ENCODE measurements around the gene NCKAP5. TPM values are rescaled to one million over a fixed set of nuclear protein-coding genes. Genes with fewer than 3 reads are reported as not detected.

NCKAP5 gene
- total and polyA plus RNA-seq, 9 of the 15 experiments (the other 6 are each of a cell fraction or from before 2014, with no cell fraction given) = not detected

DNA sequence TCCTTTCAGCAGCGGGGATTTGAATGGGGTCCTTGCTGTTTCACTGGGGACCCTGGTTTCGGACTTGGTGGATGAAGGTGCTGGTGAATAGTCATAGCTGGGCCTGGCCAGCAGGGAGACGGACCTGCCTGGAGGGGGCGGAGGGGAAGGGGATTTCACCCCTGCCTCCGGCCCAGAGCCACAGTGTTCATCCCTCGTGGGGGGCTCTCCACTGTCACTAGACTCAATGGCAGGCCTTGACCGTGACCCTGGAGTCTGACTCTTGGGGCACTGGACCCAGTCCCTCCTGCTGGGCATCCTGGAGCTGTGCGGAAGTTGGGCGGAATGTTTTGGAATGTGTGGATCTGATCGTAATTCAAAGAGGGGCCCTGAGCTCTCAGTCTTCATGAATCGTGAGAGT, 784.4 kb downstream of the NCKAP5 start:
- no peak overlapping the region for H3K4me3 ChIP-seq
- CTCF ChIA-PET (ENCODE audit: low intra/inter-chr PET ratio) = no interaction called here
- POLR2A ChIA-PET = interaction anchor here (0.6 kb wide), 1 partner anchor 77 kb away, joined by 3 read pairs; no protein-coding TSS in a partner anchor
- no TSS peak for BruUV-seq (replicated peaks)
- FAIRE-seq (no peak), ATAC-seq (no peak), DNase-seq (ENCODE audit: extremely low read depth in 1 of 4, low spot score in 3 of 4) (no peak)
- H3K4me1 ChIP-seq (replicated peaks in 1 of 2; ENCODE audit: control insufficient read depth in 2 of 2, insufficient read depth in 2 of 2, low read length in 2 of 2) = no peaks in the 10 kb centered on the region
- no peaks in the 10 kb centered on the region for H3K9me3 ChIP-seq (replicated peaks; ENCODE audit: control insufficient read depth, insufficient read depth, low read depth, low read length)
- no peaks in the 10 kb centered on the region for H3K79me2 ChIP-seq (ENCODE audit: control insufficient read depth, insufficient read depth, low read length)
- no peak overlapping the region for H3K4me2 ChIP-seq (ENCODE audit: insufficient read depth, low read length)
- H3K36me3 ChIP-seq (ENCODE audit: control insufficient read depth, insufficient read depth, low read length) = no peaks in the 10 kb centered on the region
- in situ Hi-C loops (cut with MboI) (no loop called here), intact Hi-C loops (cut with micrococcal nuclease) (no loop called here)
- no peaks in the 10 kb centered on the region for H4K20me1 ChIP-seq (replicated peaks; ENCODE audit: control insufficient read depth, insufficient read depth, low read length)
- H3K27me3 ChIP-seq (ENCODE audit: control insufficient read depth in 2 of 2, insufficient read depth in 2 of 2, low read length in 2 of 2) = peaks cover 0 to 16% of the 10 kb centered on the region in 2 experiments; a peak in 1 of 5 replicates
- no peak overlapping the region for H3K9ac ChIP-seq (ENCODE audit: insufficient read depth in 1 of 2, low read depth in 2 of 2, low read length in 2 of 2)
- no peak overlapping the region for H2AFZ ChIP-seq (ENCODE audit: low read depth, low read length)
- no peaks in the 10 kb centered on the region for H3K9me1 ChIP-seq (ENCODE audit: control insufficient read depth, insufficient read depth, low read length)
- no peak overlapping the region for H3K27ac ChIP-seq (ENCODE audit: extremely low read depth, low read depth, low read length)
- 1% methylated on average over 10 of the region's 11 CpGs for WGBS (ENCODE audit: insufficient coverage, low coverage, missing lambda C conversion rate)
- TF ChIP-seq ZNF318 (IDR thresholded peaks at IDR 0.05; ENCODE audit: borderline replicate concordance in 1 of 2, low read depth in 1 of 2) (no peak), CEBPZ (IDR thresholded peaks at IDR 0.05; ENCODE audit: borderline replicate concordance, low read depth, low read length) (no peak), IRF2 (CRISPR knock-in tag; IDR thresholded peaks at IDR 0.05) (no peak), SRSF7 (optimal IDR thresholded peaks at IDR 0.05; ENCODE audit: low read depth, low read length) (no peak), RBM15 (IDR thresholded peaks at IDR 0.05; ENCODE audit: insufficient read depth, low read length) (no peak), POU5F1 (IDR thresholded peaks at IDR 0.05; ENCODE audit: borderline replicate concordance, low read depth, low read length, partially characterized antibody) (no peak)
- TF ChIP-seq, protein P1, sequence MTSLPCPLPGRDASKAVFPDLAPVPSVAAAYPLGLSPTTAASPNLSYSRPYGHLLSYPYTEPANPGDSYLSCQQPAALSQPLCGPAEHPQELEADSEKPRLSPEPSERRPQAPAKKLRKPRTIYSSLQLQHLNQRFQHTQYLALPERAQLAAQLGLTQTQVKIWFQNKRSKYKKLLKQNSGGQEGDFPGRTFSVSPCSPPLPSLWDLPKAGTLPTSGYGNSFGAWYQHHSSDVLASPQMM (CRISPR knock-in tag; IDR thresholded peaks at IDR 0.05) = no peak
- TF ChIP-seq, protein P2, sequence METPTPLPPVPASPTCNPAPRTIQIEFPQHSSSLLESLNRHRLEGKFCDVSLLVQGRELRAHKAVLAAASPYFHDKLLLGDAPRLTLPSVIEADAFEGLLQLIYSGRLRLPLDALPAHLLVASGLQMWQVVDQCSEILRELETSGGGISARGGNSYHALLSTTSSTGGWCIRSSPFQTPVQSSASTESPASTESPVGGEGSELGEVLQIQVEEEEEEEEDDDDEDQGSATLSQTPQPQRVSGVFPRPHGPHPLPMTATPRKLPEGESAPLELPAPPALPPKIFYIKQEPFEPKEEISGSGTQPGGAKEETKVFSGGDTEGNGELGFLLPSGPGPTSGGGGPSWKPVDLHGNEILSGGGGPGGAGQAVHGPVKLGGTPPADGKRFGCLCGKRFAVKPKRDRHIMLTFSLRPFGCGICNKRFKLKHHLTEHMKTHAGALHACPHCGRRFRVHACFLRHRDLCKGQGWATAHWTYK (CRISPR knock-in tag; IDR thresholded peaks at IDR 0.05) = no peak

All from K562 (cell line).